MCF 10A (cell line): Measurements from ENCODE around the gene FAM184B. TPM values are rescaled to one million over a fixed set of nuclear protein-coding genes. Genes with fewer than 3 reads are reported as not detected.

Experiments
- BruUV-seq: library from RNA; stranded (reverse); fragments of 400-500 nt; replicated peaks from 2 replicates; lab custom pipeline; 2021; lab: Mats Ljungman, UMichigan
- CTCF ChIA-PET: fragments of 300-600 bp; sonication (Branson Sonifier 250); formaldehyde crosslinking; extraction: SDS; loops from one replicate; lab custom pipeline; 2021; ENCODE audit warnings: antibody characterized with exemption, inconsistent platforms; lab: Yijun Ruan, JAX
- POLR2A ChIA-PET: fragments of 300-600, 350-650 bp; sonication (Branson Sonifier 250); formaldehyde crosslinking; extraction: SDS; loops from one replicate; lab custom pipeline; 2020; ENCODE audit warnings: antibody characterized with exemption, inconsistent platforms; lab: Yijun Ruan, JAX
- DNase-seq: peaks from one replicate; pipeline ENCODE4 v3.0.0-alpha.2; 2018; ENCODE audit not compliant: unreplicated experiment
- H3K27ac Mint-ChIP-seq: one replicate; pipeline ENCODE4 v1.8.0; 2022; ENCODE audit warnings: mild to moderate bottlenecking, low read depth, mixed read lengths; ENCODE audit not compliant: unreplicated experiment
- H3K27me3 Mint-ChIP-seq: one replicate; pipeline ENCODE4 v1.8.0; 2022; ENCODE audit warnings: mixed read lengths; ENCODE audit not compliant: insufficient read depth, unreplicated experiment
- H3K36me3 Mint-ChIP-seq: one replicate; pipeline ENCODE4 v1.8.0; 2022; ENCODE audit warnings: mild to moderate bottlenecking, moderate library complexity, mixed read lengths; ENCODE audit not compliant: insufficient read depth, unreplicated experiment
- H3K4me1 Mint-ChIP-seq: one replicate; pipeline ENCODE4 v1.8.0; 2022; ENCODE audit warnings: mixed read lengths; ENCODE audit not compliant: insufficient read depth, unreplicated experiment
- H3K4me3 Mint-ChIP-seq: one replicate; pipeline ENCODE4 v1.8.0; 2022; ENCODE audit warnings: mild to moderate bottlenecking, moderate library complexity, mixed read lengths; ENCODE audit not compliant: unreplicated experiment
- H3K9me3 Mint-ChIP-seq: one replicate; pipeline ENCODE4 v1.8.0; 2022; ENCODE audit warnings: mixed read lengths; ENCODE audit not compliant: unreplicated experiment
- intact Hi-C: fragments of 100-400 bp; cut with micrococcal nuclease; formaldehyde crosslinking; loops from 2 replicates; pipeline ENCODE4 v1.14.1; 2022
- total RNA-seq: library from RNA; stranded (reverse); gene quantifications from 2 replicates; pipeline ENCODE4 v1.2.3, GENCODE V29; 2022
- TF ChIP-seq, protein P1 (sequence below): fragments of 200-600 bp; IDR thresholded peaks from one replicate; pipeline ENCODE4 v1.8.0; 2022; ENCODE audit warnings: antibody characterized with exemption, mild to moderate bottlenecking; ENCODE audit not compliant: unreplicated experiment

FAM184B gene
- total RNA-seq, 1 experiment from 2014 or later, result not detected

DNA sequence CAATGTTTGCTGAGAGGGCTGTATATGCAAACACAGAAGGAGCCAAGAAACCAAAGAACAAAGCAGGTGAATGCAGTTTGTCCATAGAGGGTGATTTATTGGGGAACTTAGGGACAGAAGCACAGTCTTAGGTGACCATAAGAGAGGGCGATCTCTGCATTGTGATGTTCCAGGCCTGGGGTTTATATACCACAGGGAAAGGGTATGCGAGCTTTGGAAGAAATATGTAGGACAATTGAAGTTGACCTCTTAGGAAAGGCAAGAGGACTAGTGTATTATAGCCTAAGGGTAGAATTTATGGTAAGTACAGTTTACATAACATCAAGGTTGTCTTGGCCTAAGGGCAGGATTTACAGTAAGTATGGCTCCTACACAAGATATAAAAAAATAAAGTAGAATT, 27.8 kb downstream of the FAM184B start:
- CTCF ChIA-PET, result interaction anchor here (0.6 kb wide), 1 partner anchor 603 kb away, joined by 3 read pairs; no protein-coding TSS in a partner anchor
- POLR2A ChIA-PET, result no interaction called here
- no peak overlapping the region for H3K4me3 Mint-ChIP-seq
- H3K27me3 Mint-ChIP-seq, result peaks cover 9% of the 10 kb centered on the region
- H3K9me3 Mint-ChIP-seq, result no peaks in the 10 kb centered on the region
- H3K4me1 Mint-ChIP-seq, result no peaks in the 10 kb centered on the region
- intact Hi-C loops, result no loop called here
- BruUV-seq, result no TSS peak
- H3K27ac Mint-ChIP-seq, result no peak overlapping the region
- no peaks in the 10 kb centered on the region for H3K36me3 Mint-ChIP-seq
- TF ChIP-seq, protein P1, sequence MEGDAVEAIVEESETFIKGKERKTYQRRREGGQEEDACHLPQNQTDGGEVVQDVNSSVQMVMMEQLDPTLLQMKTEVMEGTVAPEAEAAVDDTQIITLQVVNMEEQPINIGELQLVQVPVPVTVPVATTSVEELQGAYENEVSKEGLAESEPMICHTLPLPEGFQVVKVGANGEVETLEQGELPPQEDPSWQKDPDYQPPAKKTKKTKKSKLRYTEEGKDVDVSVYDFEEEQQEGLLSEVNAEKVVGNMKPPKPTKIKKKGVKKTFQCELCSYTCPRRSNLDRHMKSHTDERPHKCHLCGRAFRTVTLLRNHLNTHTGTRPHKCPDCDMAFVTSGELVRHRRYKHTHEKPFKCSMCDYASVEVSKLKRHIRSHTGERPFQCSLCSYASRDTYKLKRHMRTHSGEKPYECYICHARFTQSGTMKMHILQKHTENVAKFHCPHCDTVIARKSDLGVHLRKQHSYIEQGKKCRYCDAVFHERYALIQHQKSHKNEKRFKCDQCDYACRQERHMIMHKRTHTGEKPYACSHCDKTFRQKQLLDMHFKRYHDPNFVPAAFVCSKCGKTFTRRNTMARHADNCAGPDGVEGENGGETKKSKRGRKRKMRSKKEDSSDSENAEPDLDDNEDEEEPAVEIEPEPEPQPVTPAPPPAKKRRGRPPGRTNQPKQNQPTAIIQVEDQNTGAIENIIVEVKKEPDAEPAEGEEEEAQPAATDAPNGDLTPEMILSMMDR, result no peak
- DNase-seq, result no peak

DNA sequence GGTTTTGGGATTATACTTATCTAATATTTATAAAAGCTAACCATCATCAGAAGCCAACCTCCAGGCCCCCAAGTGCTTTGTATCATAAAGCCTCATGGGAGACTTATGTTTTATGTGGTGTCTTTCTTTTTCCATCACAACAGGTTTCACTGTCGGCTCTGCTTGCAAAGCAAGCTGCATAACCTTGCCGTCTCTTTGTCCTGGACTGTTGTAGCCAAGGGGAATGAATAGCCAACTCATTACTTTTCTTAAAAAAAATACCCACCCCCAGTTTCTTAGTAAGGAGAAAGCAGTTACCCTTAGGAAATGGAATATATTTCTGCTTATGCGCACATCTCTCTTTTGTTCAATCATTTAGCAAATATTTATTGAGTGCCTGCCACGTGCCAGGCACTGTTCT, 40.7 kb downstream of the FAM184B start:
- CTCF ChIA-PET, result no interaction called here

DNA sequence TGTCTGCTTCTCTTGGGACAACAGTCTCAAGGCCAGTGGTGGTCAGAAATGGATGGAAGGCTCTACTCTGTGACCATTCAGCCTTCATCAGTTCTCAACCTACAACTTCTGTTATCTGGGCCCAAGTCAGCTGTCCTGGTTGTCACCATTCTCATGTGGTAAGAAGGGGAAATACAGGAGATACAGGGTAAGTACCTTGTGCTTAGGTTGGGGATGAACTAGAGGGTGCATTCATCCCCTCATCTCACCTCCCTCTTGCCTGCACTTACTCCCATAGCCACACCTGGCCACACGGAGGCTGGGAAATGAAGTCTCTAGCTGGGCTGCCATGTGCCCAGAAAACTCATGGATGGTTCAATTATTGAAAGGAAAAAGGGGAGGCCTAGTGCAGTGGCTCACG, 44.9 kb downstream of the FAM184B start:
- no peaks in the 10 kb centered on the region for H3K4me1 Mint-ChIP-seq
- BruUV-seq, result no TSS peak
- H3K9me3 Mint-ChIP-seq, result no peaks in the 10 kb centered on the region
- intact Hi-C loops, result no loop called here
- CTCF ChIA-PET, result interaction anchor here (0.7 kb wide), 1 partner anchor 712 kb away, joined by 3 read pairs; no protein-coding TSS in a partner anchor
- POLR2A ChIA-PET, result no interaction called here
- H3K27me3 Mint-ChIP-seq, result no peaks in the 10 kb centered on the region
- no peaks in the 10 kb centered on the region for H3K36me3 Mint-ChIP-seq
- no peak overlapping the region for H3K27ac Mint-ChIP-seq
- DNase-seq, result no peak
- no peak overlapping the region for H3K4me3 Mint-ChIP-seq
- TF ChIP-seq, protein P1, result no peak

More for the DNA sequence above, 40.7 kb downstream of the FAM184B start:
- Mint-ChIP-seq H3K9me3 (no peaks in the 10 kb centered on the region), H3K27me3 (no peaks in the 10 kb centered on the region), H3K4me3 (no peak overlapping the region), H3K36me3 (no peaks in the 10 kb centered on the region), H3K27ac (no peak overlapping the region), H3K4me1 (no peaks in the 10 kb centered on the region)
- intact Hi-C loops, result no loop called here
- POLR2A ChIA-PET, result interaction anchor here (1.1 kb wide), 1 partner anchor 32 kb away, joined by 4 read pairs; no protein-coding TSS in a partner anchor
- no peak for DNase-seq
- no TSS peak for BruUV-seq
- TF ChIP-seq, protein P1, result no peak

DNA sequence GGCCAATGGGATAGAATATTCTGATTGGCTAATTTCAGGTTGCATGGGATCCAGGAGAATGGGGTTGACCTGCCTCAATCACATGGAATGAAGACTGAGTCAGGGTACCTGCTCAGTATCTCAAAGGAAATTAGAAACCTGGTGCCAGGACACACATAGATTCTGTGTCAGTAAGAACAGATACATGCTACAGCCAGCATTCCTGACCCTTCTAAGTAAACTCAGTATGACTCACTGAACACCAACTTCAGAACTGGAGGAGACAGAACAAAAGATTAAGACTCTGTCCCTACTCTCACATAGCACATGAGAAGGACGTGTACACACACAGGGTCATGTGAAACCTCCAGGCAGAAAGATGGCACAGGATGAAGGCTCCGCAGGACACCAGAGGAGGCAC, 54.5 kb downstream of the FAM184B start:
- H3K27ac Mint-ChIP-seq, result no peak overlapping the region
- no TSS peak for BruUV-seq

More for the DNA sequence above, 54.5 kb downstream of the FAM184B start:
- H3K36me3 Mint-ChIP-seq, result no peaks in the 10 kb centered on the region
- H3K9me3 Mint-ChIP-seq, result peaks cover 22% of the 10 kb centered on the region
- intact Hi-C loops, result no loop called here
- H3K4me1 Mint-ChIP-seq, result peaks cover 3% of the 10 kb centered on the region
- no peak for DNase-seq
- ChIA-PET CTCF (no interaction called here), POLR2A (interaction anchor here (0.5 kb wide), 1 partner anchor 1260 kb away, joined by 3 read pairs; no protein-coding TSS in a partner anchor)
- TF ChIP-seq, protein P1, result no peak
- H3K4me3 Mint-ChIP-seq, result no peak overlapping the region
- no peaks in the 10 kb centered on the region for H3K27me3 Mint-ChIP-seq
